ENCODE measurements around the gene MCUB.

MCUB gene

GRCh38 chr4:109683621-109684253 lies 123.7 kb downstream of the MCUB start:
- DNase-seq (ENCODE audit: low spot score), result no peak

GRCh38 chr4:109684727-109685126 lies 124.7 kb downstream of the MCUB start:
- DNase-seq (ENCODE audit: low spot score), result no peak

- no peak for DNase-seq (ENCODE audit: low spot score)
Observed at GRCh38 chr4:109690690-109691410, 130.8 kb downstream of the MCUB start.

- DNase-seq (ENCODE audit: low spot score), result no peak
Observed at GRCh38 chr4:109691411-109691920, 131.4 kb downstream of the MCUB start.

- no peak for DNase-seq (ENCODE audit: low spot score)
Observed at GRCh38 chr4:109698656-109699055, 138.6 kb downstream of the MCUB start.

GRCh38 chr4:109699553-109700225 lies 139.6 kb downstream of the MCUB start:
- no peak for DNase-seq (ENCODE audit: low spot score)

GRCh38 chr4:109701566-109702410 lies 141.7 kb downstream of the MCUB start:
- no peak for DNase-seq (ENCODE audit: low spot score)

- DNase-seq (ENCODE audit: low spot score), result peak; percentile 65
Observed at GRCh38 chr4:109702950-109703663, 143.1 kb downstream of the MCUB start, which contains the start of gene CASP6. TSS of gene CASP6 (minus strand) at chr4:109703445. CDS start at chr4:109703395, 50 bp downstream.

GRCh38 chr4:109703664-109704361 lies 143.8 kb downstream of the MCUB start:
- DNase-seq (ENCODE audit: low spot score), result no peak

GRCh38 chr4:109708435-109708834 lies 148.4 kb downstream of the MCUB start:
- no peak for DNase-seq (ENCODE audit: low spot score)

- DNase-seq (ENCODE audit: low spot score), result no peak
Observed at GRCh38 chr4:109708990-109709389, 148.9 kb downstream of the MCUB start.

- no peak for DNase-seq (ENCODE audit: low spot score)
Observed at GRCh38 chr4:109713500-109713899, 153.5 kb downstream of the MCUB start.

- no peak for DNase-seq (ENCODE audit: low spot score)
Observed at GRCh38 chr4:109718759-109719158, 158.7 kb downstream of the MCUB start.

- no peak for DNase-seq (ENCODE audit: low spot score)
Observed at GRCh38 chr4:109719604-109720003, 159.6 kb downstream of the MCUB start.

- no peak for DNase-seq (ENCODE audit: low spot score)
Observed at GRCh38 chr4:109721033-109721432, 161.0 kb downstream of the MCUB start.

GRCh38 chr4:109722357-109722756 lies 162.3 kb downstream of the MCUB start:
- no peak for DNase-seq (ENCODE audit: low spot score)

- no peak for DNase-seq (ENCODE audit: low spot score)
Observed at GRCh38 chr4:109723110-109723509, 163.1 kb downstream of the MCUB start.

GRCh38 chr4:109728385-109728784 lies 168.3 kb downstream of the MCUB start:
- DNase-seq (ENCODE audit: low spot score), result no peak

- DNase-seq (ENCODE audit: low spot score), result peak; percentile 4
Observed at GRCh38 chr4:109729117-109729717, 169.2 kb downstream of the MCUB start.
